NOMO-1 (cell line): Measurements from ENCODE around the gene UBE2Q2.
A peak's percentile ranks its signal among the peaks of the same experiment; 100 is the strongest.
"Not testable (repeated sequence)": the region's sequence is repeated elsewhere in the genome, so short reads cannot be mapped to it uniquely, and the experiment has no call there.

Experiments
- DNase-seq, 2 experiments: peaks; one replicate each; lab custom pipeline; 2025; ENCODE audit not compliant: unreplicated experiment in 2 of 2; lab: John Stamatoyannopoulos, UW

The UBE2Q2 gene

DNA sequence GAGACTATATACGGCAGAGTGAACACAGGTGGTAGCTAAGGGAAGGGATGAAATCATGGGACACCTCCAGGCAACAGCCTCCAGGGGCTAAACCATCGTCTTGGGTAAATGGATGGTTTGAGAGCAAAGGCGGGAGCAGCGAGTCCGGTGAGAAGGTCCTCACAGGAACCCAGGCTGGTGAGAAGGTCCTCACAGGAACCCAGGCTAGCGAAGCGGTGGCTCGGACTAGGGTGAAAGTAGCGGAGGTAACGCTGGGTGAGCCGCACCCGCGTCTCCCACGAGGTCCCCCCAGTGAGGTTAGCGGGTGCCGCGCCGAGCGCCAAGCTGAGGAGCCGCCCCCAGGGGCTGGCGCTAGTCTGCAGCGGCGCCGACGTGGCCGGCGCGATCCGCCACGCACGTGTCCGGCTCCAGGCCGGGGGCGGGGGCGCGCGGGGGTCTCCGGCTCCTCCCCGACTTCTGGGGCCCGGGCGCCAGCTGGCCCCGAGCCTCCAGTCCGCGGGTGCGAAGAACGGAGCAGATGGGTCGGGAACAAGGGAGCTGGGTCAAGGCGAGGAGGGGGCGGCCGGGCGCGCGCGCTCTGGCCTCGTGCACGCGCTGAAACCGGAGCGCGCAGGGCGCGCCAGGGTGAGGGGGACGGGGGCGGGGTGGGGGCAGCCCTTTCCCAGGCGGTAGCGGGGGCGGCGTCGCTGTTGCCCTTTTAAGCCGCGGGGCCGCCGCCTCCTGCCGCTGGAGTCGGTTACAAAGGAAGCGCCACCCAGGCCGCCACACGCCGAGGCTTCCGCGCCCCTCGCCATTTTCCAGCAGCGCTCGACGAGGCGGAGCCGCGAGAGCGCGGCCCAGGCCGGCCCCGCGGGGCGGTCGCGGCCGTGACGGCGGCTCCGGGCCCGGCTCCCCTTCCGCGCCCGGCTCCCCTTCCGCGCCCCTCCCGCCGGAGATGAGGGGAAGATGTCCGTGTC is at the start of gene UBE2Q2:
Gene UBE2Q2 (plus strand): TSS at position 726 of the 956 bp plus-strand sequence. CDS start 220 bp downstream, at position 946.
- DNase-seq: peak; percentile 69 to 74

DNA sequence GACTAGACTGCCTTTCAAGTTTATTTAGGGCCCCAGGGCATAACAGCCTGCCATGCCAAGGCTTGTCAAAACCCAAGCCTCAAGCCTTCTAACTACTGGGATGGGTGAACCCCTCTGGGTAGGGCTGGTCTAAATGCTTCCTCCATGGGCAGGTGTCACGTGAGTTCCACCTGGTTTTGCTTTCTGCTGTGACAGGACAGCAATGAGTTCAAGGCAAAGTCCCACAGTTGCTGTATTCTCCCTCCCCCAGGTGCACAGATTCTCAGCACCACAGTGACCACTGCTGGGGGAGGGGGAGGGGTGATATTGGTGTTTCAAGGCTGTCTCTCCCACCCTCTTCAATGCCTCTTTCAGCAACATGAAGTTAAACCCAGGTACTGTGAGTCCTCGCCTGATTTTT is 46.9 kb upstream of the UBE2Q2 start:
- DNase-seq: no peak

DNA sequence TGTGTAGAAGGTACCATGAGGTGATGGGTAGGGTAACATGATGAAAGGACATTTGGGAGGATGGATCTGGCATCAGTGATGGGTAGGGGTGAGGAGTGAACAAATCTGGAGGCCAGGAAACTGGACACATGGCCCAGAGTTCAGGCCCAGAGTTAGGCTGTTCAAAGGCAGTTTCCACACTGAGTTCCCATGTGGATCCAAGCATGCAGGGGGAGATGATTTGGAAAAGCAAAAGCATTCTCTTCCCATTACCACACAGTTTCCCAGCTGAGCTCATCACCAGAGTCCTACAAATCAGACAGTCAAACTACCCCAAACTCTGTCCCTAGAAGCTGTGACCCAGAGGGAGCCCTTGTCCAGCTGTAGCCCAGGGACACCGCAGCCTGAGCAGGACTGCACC is 46.1 kb upstream of the UBE2Q2 start:
- not testable (repeated sequence) for DNase-seq

DNA sequence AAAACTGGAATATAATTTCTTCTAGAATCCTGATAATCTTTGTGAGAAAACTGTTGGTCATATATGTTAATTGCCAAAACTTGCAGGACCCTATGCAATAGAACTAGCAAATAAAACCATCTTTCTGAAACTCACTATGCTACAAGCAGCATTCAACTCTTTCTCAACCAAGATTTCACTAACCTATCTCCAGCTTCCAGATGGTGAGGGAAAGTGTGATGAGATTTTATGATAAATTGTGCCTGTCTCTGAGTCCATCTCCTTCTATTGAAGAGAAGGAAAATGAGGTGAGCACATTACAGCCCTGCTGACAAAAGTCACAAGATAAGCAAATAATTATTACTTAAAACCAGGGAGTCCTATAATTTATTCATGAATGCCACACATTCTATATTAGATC is 44.1 kb upstream of the UBE2Q2 start:
- no peak for DNase-seq

DNA sequence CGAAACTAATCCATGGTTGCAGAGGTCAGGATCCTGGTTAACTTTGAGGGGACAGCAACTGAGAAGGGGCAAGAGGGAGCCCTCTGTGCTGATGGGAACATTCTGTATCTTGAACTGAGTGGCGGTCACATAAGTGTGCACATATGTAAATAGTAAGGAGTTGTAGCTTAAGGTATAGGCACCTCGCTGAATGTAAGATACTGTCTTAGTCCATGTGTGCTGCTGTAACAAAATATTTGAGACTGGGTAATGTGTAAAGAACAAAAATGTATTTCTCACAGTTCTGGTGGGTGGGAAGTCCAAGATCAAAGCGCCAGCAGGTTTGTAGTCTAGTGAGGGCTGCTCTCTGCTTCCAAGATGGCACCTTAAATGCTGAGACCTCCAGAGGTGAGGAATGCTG is 42.8 kb upstream of the UBE2Q2 start:
- not testable (repeated sequence) for DNase-seq

DNA sequence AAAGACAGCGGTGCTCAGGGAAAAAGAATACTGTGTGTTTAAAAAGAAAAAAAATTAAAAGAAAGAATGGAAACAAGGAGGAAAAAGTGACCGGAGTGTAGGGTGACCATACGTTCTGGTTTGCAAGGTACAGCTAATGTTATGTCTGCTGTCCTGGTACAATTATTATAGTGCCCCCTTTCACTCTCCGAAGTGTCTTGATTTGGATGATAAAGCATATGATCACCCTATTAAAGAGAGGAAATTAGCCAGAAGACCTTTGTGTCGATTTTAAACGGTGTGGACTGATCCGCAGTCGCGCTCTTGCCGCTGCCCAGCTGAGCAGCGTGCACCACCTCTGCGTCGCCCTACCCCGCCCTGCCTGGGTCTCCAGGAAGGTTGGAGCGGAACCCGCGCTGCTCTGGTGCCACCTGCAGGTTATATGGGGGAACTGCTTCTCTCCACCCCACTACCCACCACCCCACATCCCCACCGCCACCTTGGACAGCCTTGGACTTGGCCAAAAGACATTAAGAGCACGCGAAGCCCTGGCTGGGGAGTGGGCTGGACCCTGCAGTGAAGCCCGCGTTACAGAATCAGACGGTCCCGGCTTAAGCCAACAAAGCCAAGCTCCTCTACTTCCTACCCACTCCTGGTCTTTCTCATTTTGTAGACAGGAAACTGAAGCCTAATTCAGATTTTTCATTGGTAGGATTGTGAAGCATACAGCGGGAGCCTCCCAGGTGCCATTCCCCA is 41.2 kb upstream of the UBE2Q2 start:
- peak; percentile 53 to 57 for DNase-seq

DNA sequence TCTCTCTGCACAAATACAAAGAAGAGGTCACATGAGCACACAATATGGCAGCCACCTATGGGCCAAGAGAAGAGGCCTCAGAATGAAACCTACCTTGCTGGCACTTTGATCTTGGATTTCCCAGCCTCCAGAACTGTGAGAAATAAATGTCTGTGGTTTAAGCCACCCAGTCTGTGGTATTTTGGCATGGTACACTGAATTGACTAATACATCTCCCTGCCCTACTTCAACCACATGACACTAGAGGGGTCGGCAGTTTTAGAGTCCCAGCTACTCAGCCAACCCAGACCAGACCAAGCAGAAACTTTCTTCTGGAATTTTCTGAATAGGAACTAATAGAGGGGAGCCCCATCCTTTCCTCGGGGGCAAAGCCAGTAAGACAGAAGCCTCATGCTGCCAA is 35.8 kb upstream of the UBE2Q2 start:
- not testable (repeated sequence) for DNase-seq

DNA sequence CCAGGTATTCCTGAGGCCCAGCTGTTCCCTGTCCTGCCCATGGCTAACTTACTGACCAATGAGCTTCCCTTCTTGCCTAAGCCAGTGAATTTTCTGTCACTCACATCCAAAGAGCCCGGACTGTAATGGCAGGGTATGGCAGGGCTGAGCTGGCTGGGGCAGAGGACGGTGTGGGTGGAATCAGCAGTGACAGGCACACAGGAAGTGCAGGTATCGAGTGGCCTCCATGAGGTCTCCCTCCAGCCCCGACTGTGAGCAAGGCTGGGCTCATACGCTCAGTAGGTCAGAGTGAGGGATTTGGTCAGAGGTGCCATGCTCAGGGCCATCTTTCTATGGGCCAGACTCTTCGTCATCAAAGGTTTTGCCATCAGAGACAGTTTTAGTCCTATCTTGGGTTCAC is 35.2 kb upstream of the UBE2Q2 start:
- DNase-seq: not testable (repeated sequence)

DNA sequence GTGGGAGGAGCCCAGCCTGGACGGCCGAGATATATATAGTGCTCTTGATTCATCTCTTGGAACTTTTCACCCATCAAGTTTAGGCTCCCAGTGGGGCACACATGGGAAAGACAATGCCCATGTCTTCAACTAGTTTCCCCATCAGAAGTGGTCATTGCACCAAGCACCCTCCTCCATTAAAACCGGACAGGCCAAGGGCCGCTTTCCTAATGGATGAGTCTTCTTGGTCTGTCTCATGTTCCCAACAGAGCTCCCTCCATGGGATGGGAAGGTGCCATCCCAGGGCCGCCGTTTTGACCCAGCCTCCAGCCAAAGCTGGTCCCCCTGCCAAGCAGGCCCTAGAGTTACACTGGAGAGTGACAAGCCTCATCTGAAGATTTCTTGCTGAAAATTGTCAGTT is 34.7 kb upstream of the UBE2Q2 start:
- DNase-seq: no peak

DNA sequence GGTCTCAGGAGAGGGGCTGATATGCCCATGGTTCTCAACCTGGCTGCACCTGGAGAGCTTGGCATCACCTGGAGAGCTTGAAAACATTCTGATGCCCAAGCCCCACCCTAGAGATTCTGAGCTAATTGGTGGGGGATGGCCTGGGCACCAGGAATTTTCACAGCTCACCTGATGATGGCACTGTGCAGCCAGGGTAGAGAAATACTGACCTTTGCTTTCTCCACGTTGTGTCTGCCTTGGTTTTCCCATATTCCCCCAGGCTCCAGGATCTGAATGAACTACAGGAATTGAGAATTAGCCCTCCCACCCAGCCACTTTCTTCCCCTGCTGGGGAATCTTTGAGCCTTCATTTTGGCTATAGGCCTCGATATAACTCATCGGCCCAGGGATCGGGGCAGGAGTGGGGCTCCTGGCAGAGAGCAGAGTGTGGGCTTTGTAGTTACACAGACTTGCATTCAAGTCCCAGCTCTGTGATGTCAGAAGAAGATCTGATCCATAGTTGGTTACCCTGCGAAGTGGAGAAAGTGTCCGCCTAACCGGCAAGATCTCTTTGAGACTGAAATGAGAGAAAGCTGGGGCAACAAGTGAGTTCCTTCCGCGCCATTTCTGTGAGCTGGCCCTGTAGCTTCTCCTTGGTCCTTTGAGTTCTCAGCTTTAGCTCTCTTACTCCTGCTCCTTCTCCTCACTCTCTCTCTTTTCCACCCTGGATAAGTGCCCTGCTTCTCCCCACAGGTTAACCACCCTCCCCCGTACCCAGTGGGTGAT is 33.1 kb upstream of the UBE2Q2 start:
- peak; percentile 6 to 14 for DNase-seq

DNA sequence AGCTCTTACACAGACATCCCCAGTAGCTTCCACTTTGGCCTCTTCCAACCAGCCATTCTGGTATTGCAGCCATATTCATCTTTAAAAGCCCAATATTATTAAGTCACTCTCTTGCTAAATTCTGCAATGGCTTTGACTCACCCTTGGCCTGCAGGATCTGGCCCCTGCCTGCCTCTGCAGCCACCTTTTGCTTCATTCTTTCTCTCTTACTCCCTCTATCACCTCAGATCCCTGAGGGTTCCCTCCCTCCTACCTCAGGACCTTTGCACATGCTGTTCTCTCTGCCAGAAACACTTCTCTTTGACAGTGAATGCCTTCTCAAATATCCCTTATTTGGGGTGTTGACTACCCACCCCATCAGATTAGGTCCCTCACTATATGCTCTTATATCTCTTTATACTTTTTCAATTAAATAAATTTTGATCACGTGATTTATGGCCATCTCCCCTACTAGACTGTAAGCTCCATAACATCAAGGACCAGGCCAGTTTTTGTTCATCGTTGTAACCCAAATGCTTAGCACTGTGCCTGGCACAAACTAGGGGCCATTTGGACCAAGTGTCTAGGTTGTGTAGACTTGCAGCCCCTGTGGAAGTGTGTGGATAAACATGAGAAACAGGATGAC is 32.3 kb upstream of the UBE2Q2 start:
- no peak for DNase-seq

DNA sequence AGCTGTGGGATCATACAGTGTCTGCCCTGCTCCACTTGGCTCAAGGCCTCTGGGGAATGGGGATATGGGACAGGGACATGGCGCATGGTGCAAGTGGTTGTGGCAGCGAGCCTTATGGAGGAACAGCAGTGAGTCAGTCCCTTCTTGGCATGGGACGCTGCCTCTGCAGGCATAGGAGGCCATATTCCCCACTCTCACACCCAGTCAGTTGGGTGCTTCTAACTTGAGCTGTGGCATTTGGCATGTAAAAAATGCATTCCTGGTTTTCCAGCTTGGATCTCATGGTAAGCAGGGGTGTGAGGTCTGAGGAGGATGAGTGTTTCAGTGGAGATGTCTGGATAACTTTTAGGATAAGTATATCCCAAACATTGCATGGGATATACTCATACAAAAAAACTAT is 31.6 kb upstream of the UBE2Q2 start:
- DNase-seq: no peak

DNA sequence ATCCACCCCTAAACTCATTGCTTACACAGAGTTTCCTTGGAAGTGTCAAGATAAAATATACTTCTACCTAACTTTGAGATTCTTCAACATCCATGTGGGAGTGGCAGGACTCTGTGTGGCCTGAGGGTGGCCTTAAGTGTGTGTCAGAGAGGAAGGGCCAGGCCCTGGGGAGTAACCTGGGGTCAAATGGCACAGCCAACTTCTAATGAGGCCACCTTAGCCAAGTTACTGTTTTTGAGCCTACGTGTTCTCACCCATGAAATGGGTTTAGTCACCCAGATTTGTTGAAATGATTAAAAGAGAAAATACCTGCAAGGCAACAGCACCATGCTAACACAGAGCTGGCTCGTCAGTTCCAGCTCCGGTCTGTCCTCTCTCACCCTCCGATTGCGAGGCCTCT is 28.5 kb upstream of the UBE2Q2 start:
- DNase-seq: no peak

DNA sequence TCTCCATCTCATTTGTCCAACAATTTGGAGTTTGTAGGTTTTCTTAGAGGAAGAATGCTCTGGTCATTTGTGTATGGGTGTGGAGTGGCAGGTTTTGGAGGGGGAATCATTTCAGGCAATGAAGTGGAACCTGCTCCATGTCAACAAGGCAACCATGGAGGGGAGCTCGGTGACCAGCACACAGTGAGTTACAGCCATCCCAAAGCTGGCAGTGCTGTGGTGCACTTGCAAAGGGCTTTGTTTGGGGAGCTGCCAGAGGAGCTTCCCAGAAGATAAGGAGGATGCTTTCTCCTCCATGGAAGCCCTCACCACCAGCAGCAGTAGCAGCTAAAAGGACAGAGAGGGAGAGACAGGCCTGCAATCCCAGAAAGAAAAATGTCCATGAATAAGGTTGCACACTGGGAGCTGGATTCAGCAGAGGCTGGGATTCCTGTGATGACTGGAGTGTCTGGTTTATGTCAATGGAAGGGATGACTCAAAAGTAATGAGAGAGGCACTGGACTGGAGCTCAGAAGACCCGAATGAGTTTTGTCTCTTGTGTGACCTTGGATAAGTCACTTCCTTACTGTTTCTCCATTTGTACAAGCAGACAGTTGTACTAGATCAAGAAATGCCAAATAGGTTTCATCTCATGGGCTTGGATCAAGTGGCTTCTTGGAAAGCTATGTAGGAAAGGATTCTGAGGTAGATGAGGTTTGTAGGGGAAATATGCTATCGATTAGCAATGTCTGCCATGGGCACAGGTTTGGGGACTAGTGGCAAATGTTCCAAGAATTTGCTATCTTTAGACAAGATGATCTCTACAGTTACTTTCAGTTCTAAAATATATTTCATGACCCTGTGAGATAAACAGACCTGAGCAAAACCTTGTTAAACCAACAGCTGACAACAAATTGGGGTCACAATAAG is 27.2 kb upstream of the UBE2Q2 start:
- DNase-seq: no peak

DNA sequence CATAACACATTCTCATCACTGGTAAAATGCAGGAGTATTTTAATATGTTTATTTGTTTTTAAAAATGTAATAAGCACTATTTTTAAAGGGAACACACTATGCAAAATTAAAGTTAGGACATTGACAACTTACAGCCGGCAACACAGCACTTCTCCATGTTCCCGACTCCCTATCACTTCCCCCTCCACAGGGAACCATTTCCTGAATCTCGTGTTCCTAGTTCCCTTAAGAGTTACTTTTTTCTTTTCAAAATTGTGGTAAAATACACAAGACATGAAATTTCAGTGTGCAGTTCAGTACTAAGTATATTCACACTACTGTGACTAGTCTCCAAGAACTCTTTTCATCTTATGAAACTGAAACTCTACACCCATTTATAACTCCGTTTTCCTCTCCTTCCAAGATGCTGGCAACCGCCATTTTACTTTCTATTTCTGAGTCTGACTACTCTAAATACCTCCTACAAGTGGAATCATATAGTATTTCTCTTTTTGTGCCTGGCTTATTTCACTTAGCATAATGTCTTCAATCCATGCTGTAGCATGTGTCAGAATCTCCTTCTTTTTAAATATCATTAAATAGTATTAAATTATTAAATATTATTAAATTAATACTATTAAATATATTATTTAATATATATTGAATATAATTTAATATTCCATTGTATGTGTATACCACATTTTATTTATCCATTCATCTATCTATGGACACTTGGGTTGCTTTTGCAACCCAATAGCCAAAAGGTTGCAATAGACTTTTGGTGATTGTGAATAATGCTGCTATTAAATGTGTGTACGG is 25.9 kb upstream of the UBE2Q2 start:
- DNase-seq: peak; percentile 4 to 58

DNA sequence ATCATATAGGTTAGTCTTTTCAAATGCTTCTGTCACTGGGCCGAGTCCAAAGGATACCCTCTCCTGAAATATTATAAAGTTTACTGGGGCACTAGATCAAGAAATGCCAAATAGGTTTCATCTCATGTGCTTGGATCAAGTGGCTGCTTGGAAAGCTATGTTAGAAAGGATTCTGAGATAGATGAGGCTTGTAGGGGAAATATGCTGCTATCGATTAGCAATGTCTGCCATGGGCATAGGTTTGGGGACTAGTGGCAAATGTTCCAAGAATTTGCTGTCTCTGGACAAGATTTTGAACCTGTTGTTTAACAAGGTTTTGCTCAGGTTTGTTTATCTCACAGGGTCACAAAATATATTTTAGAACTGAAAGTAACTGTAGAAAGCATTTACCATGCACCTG is 23.0 kb upstream of the UBE2Q2 start:
- DNase-seq: no peak

DNA sequence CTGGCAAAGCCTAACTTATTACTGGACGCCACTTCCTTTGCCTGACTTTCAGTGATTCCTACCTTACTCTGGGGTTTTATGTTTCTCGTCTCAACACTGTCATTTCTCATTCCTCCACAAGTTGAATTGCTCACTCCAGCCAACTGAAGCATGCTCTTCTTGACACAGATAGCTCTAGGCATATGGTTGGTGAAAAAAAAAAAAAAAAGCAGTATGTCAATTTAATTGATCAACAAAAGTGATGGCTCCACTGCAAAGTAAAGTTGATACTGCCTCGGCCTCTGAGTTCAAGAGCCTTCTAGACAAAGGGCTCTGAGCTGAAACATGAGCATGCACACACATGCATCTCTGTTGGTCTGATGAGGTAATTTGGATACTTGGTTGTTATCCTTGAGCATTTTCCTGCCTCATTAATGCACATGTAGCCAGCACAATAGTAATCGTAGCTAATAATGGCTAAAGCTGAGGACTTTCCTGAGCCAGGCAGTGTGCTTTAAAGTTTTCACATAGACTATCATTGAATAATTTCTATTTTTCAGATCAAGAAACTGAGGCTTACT is 21.4 kb upstream of the UBE2Q2 start:
- no peak for DNase-seq

DNA sequence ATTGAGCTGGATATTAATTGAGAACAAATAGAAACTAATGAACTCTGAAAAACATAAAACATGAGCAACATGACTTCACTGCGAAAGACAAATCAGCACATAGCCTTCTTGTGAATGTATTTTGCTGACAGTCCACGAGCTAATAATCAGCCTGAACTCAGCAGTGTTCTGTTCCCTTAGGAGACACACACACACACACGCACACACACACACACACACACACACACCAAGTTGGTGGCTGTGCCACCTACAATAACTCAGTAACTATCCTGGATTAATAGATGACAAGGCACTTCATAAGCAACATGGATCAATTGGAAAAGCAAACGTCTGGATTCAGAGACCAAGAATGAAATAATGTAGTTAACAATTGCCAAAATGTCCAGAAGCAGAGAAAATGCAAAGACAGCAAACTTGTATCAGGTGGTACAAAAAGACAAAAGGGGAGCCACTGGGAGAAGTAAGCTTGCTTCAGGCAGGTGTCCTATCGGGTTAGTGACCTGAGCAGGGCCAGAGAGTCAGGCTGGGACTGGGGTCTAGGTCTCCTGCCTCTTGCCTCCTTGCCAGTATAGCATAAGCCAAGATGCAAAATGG is 20.5 kb upstream of the UBE2Q2 start:
- no peak for DNase-seq
